Suprapubic skin (tissue), 4 donors: ENCODE measurements around the gene NTSR1. TPM values are rescaled to one million over a fixed set of nuclear protein-coding genes. Genes with fewer than 3 reads are reported as not detected.

Source experiments
- DNase-seq, 2 donors: peaks; one replicate each; pipeline ENCODE4 v3.0.0-alpha.2; 2019; ENCODE audit warnings: low spot score in 2 of 2
- H3K27ac ChIP-seq: fragments of 200-600 bp; sonication (generic); one replicate; pipeline ENCODE4 v1.5.1; 2019
- H3K27me3 ChIP-seq: fragments of 200-600 bp; sonication (generic); one replicate; pipeline ENCODE4 v1.5.1; 2019
- H3K36me3 ChIP-seq: fragments of 200-600 bp; sonication (generic); one replicate; pipeline ENCODE4 v1.5.1; 2019
- H3K4me1 ChIP-seq: fragments of 200-600 bp; sonication (generic); one replicate; pipeline ENCODE4 v1.5.1; 2019
- H3K4me3 ChIP-seq: fragments of 200-600 bp; sonication (generic); one replicate; pipeline ENCODE4 v1.5.1; 2019; ENCODE audit warnings: mild to moderate bottlenecking
- H3K9me3 ChIP-seq: fragments of 200-600 bp; sonication (generic); one replicate; pipeline ENCODE4 v1.5.1; 2019
- EP300 ChIP-seq: sonication (generic); formaldehyde crosslinking; IDR thresholded peaks from one replicate; pipeline ENCODE4 v1.6.1; 2017; ENCODE audit warnings: antibody characterized with exemption
- POLR2A ChIP-seq, 2 donors: fragments of 450-650 bp; IDR thresholded peaks; one replicate each; pipeline ENCODE4 v1.6.1; 2017; ENCODE audit warnings: antibody characterized with exemption in 2 of 2, mild to moderate bottlenecking in 2 of 2, moderate library complexity in 2 of 2
- POLR2AphosphoS5 ChIP-seq, 3 donors: sonication (generic); formaldehyde crosslinking; IDR thresholded peaks; one replicate each; pipeline ENCODE4 v1.6.1; 2017; ENCODE audit warnings: antibody characterized with exemption in 3 of 3
- WGBS: methylation state at CpG from one replicate; pipeline ENCODE4 v1.1.5; 2018; 5-methylcytosine and 5-hydroxymethylcytosine counted together
- total RNA-seq, 4 donors: library from RNA; depleted of rRNA; stranded (reverse); fragments of >200 nt; gene quantifications; one replicate each; pipeline ENCODE4 v1.1.0, GENCODE V29; 2016
- TF ChIP-seq, protein P1 (sequence below), 2 donors: fragments of 200-600 bp in 1 of 2; fragments of 450-650 bp in 1 of 2; sonication (generic) in 1 of 2; IDR thresholded peaks; one replicate each; pipeline ENCODE4 v1.5.1; 2016 to 2019; ENCODE audit warnings: antibody characterized with exemption in 2 of 2, mild to moderate bottlenecking in 1 of 2, moderate library complexity in 1 of 2

NTSR1 gene
- total RNA-seq = under 1 TPM in 2 of 4 donors, not detected in 2; 0.16 to 0.55 TPM

GRCh38 chr20:62708591-62709536, at the start of gene NTSR1:
Gene NTSR1, plus strand, starts transcription at chr20:62708836. Its CDS starts 372 bp downstream, at chr20:62709208.
- Histone ChIP-seq H3K27me3 (peaks cover 90% of the 10 kb centered on the region), H3K27ac (no peak within 1 kb of the TSS), H3K4me1 (peaks cover 23% of the 10 kb centered on the region), H3K4me3 (peak within 1 kb of the TSS; percentile 13), H3K36me3 (no peaks in the 10 kb centered on the region), H3K9me3 (no peaks in the 10 kb centered on the region)
- no peak for DNase-seq
- WGBS = 23% methylated on average over 17 of the region's 124 CpGs
- TF ChIP-seq POLR2A (IDR thresholded peaks at IDR 0.05) = no peak
- TF ChIP-seq POLR2AphosphoS5 (IDR thresholded peaks at IDR 0.05) = no peak
- no peak for TF ChIP-seq EP300
- TF ChIP-seq, protein P1, sequence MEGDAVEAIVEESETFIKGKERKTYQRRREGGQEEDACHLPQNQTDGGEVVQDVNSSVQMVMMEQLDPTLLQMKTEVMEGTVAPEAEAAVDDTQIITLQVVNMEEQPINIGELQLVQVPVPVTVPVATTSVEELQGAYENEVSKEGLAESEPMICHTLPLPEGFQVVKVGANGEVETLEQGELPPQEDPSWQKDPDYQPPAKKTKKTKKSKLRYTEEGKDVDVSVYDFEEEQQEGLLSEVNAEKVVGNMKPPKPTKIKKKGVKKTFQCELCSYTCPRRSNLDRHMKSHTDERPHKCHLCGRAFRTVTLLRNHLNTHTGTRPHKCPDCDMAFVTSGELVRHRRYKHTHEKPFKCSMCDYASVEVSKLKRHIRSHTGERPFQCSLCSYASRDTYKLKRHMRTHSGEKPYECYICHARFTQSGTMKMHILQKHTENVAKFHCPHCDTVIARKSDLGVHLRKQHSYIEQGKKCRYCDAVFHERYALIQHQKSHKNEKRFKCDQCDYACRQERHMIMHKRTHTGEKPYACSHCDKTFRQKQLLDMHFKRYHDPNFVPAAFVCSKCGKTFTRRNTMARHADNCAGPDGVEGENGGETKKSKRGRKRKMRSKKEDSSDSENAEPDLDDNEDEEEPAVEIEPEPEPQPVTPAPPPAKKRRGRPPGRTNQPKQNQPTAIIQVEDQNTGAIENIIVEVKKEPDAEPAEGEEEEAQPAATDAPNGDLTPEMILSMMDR (IDR thresholded peaks at IDR 0.05) = no peak

DNA sequence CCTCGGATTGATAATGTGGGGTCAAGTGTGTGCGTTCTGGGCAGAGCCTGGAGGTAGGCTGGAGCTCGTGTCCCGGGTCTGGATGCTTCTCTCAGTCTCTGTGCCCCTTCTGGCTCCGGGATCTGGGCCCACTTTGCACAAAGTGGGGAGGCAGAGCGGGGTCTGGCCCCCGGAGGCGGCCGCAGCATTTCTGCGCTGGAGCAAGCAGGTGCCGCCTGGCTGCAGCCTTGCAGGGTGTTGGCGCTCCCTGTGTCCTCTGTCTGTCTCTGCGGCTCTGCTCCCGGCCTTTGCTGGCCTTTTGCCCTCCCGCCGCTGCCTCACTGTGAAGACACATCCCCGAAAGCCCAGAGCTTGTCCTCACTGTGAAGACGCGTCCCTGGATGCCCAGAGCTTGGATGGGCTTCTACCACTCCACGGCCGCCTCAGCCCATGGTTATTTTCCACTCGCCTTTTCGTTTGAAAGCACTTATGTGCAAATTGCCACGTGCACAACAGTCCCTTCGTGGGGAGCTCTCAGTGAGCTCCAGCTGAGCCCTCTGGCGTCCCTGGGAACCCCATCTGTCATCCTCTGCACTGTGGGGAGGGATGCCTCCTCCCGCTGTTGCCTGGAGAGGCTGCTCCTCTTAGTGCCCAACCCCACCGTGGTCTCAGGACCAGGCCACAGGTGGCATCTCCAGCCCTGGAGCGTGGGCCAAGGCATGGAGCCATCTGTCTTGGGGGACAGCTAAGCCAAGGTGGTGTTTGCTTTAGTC, 49.0 kb upstream of the NTSR1 start:
- H3K27ac ChIP-seq = no peak overlapping the region
- peaks cover 18% of the 10 kb centered on the region for H3K4me1 ChIP-seq
- no peaks in the 10 kb centered on the region for H3K27me3 ChIP-seq
- H3K36me3 ChIP-seq = no peaks in the 10 kb centered on the region
- no peak for DNase-seq
- TF ChIP-seq, protein P1 (IDR thresholded peaks at IDR 0.05) = no peak
- TF ChIP-seq EP300 = no peak
- H3K9me3 ChIP-seq = no peaks in the 10 kb centered on the region
- WGBS = 91% methylated on average over 18 of the region's 29 CpGs
- no peak overlapping the region for H3K4me3 ChIP-seq

DNA sequence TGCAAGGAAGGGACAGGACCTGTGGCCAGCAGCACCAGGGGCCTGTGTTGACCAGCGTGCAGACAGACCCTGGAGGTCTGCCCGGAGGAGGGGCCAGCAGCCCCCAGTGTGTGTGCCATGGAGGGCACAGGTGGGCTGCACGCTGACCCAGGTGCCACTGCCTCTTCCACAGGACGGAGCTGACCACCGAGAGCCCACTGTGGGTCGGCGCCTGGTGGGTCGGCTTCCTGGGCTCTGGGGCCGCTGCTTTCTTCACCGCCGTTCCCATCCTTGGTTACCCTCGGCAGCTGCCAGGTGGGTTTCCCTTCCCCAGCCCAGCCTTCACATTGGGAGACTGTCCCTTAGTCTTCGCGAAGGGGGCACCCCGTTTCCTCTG, 48.4 kb upstream of the NTSR1 start:
- WGBS = 75% methylated on average over 3 of the region's 15 CpGs
- TF ChIP-seq, protein P1 (IDR thresholded peaks at IDR 0.05) = no peak
- TF ChIP-seq POLR2A (IDR thresholded peaks at IDR 0.05) = no peak
- no peak for TF ChIP-seq POLR2AphosphoS5 (IDR thresholded peaks at IDR 0.05)
- no peak for TF ChIP-seq EP300
- H3K36me3 ChIP-seq = no peaks in the 10 kb centered on the region
- DNase-seq = no peak
- H3K4me1 ChIP-seq = peaks cover 18% of the 10 kb centered on the region
- peaks cover 5% of the 10 kb centered on the region for H3K27me3 ChIP-seq
- no peak overlapping the region for H3K4me3 ChIP-seq
- no peaks in the 10 kb centered on the region for H3K9me3 ChIP-seq
- no peak overlapping the region for H3K27ac ChIP-seq

DNA sequence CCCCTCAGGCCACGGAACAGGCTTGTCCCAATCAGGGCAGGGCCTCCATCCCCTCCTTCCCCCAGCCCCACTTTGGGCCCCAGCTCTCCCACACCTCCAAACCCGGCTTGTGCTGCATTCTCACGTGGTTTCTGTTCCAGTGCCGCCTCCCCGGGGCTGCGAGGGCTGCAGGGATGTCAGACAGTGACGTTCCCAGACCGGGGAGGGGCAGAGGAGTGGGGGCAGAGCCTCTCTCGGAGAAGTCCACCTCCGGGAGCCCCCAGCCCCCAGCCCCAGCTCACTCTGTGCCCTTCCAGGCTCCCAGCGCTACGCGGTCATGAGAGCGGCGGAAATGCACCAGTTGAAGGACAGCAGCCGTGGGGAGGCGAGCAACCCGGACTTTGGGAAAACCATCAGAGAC, 47.9 kb upstream of the NTSR1 start:
- no peak for TF ChIP-seq POLR2AphosphoS5 (IDR thresholded peaks at IDR 0.05)
- TF ChIP-seq, protein P1 (IDR thresholded peaks at IDR 0.05) = no peak
- no peak for TF ChIP-seq POLR2A (IDR thresholded peaks at IDR 0.05)
- no peak for TF ChIP-seq EP300
- no peak for DNase-seq
- no peaks in the 10 kb centered on the region for H3K36me3 ChIP-seq
- peaks cover 7% of the 10 kb centered on the region for H3K27me3 ChIP-seq
- WGBS = 69% methylated on average over 18 of the region's 18 CpGs
- H3K9me3 ChIP-seq = no peaks in the 10 kb centered on the region
- H3K4me3 ChIP-seq = no peak overlapping the region
- peaks cover 16% of the 10 kb centered on the region for H3K4me1 ChIP-seq
- H3K27ac ChIP-seq = no peak overlapping the region

GRCh38 chr20:62661647-62662046, 47.0 kb upstream of the NTSR1 start:
- Histone ChIP-seq H3K9me3 (no peaks in the 10 kb centered on the region), H3K27me3 (peaks cover 7% of the 10 kb centered on the region), H3K27ac (no peak overlapping the region), H3K4me3 (no peak overlapping the region), H3K36me3 (no peaks in the 10 kb centered on the region), H3K4me1 (peaks cover 19% of the 10 kb centered on the region)
- TF ChIP-seq POLR2A (IDR thresholded peaks at IDR 0.05) (no peak), EP300 (no peak), POLR2AphosphoS5 (IDR thresholded peaks at IDR 0.05) (no peak)
- TF ChIP-seq, protein P1 (IDR thresholded peaks at IDR 0.05) = no peak
- 89% methylated on average over 9 of the region's 11 CpGs for WGBS
- DNase-seq = no peak
